HG03457 (cell line): ENCODE results near the gene RBCK1.

Source experiments
- ATAC-seq: cut with Tn5 transposase; IDR thresholded peaks from one replicate; pipeline ENCODE4 v1.9.1; 2021; ENCODE audit warnings: moderate number of reproducible peaks; ENCODE audit not compliant: unreplicated experiment

RBCK1 gene

DNA sequence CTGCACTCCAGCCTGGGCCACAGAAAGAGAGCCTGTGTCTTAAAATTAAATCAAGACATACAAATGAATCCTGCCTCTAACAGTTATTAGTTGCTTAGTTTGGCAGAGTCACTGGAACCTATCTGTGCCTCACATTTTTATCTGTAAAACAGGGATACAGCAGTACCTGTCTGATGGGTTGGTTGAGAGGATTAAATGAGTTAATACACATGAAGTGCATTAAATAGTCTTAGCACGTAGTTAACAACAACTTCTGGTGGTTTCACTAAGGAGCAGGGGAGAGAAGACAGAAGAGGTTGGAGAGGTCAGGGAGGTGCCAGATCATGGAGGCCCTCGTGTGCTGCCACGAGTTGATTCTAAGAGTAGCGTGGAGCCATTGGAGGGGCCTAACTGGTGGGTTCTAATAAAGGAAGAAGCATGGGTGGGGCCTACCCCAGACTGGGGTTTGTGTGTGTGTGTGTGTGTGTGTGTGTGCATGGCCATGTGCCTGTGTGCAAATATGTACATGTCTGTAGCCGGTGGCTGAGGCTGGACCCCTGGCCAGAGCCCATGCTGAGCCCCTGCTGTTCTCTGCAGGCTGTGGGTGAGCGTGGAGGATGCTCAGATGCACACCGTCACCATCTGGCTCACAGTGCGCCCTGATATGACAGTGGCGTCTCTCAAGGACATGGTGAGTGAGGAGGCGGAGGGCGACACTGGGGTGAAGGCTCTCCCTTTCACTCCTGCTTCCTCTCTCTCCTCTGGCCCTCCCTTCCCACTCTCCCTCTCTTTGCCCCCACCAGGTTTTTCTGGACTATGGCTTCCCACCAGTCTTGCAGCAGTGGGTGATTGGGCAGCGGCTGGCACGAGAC is 9.1 kb downstream of the RBCK1 start:
- ATAC-seq = no peak

DNA sequence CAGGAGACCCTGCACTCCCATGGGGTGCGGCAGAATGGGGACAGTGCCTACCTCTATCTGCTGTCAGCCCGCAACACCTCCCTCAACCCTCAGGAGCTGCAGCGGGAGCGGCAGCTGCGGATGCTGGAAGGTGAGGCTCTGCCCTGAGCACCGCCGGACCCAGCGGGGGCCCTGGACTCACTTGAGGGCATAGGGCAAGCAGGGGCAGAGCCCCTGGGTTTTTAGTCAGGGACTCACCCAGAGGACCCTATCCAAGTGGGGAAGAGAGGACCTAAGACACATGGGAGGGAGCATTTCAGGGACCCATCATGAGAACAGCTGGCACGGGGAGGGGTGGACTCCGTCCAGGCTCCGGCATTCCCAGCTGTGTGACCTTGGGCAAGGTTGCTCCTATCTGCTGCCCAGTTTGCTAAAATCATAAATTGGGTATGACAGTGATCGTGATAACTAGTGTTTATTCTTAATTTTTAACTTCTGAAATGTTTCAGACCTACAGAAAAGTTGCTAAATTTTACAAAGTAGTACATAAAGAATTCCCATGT is 9.8 kb downstream of the RBCK1 start:
- ATAC-seq = no peak

DNA sequence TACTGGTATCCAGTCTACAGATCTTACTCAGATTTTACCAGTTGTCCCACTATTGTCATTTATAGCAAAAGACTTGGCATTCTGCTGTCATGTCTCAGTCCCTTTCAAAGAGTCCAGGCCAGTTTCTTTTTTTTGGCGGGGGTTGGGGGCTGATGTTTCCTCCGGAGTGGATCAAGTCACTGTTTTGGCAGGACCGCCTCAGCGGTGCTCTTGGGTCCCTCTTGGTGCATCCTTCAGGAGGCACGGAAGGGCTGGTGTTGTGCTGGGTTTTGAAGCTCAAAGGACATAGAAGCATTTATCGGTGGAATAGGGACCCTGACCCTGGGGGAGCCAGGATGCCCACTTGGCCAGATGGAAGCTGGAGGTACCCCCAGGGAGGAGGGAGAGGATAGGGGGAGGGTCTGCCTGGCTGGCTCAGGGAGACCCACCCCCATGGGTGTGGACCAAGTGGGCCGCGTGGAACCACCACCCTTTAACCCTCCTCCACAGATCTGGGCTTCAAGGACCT is 10.8 kb downstream of the RBCK1 start:
- ATAC-seq = no peak

- ATAC-seq = no peak
These were observed 11.6 kb downstream of the RBCK1 start for GRCh38 chr20:419556-420165.

DNA sequence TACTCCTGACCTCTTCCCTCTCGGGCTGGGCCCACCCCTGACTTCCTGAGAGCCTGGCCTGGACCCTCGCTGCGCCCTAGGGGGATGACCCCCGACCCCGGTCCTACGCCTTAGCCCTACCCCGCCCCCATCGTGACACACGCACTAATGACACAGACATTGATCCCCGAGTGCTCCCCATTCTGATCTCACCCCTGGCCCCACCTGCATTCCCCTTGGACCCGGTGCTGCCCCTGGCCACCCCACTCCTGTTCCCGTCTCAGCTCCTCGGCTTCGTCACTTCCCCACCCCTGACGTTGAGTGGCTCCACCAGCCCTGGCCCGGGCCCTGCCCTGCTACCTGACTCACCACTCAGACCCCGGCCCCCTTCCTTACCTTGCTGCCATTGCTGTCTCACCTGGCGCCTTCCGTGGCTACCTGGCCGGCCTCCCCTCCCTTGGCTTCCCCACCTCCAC is 12.1 kb downstream of the RBCK1 start:
- ATAC-seq = no peak

DNA sequence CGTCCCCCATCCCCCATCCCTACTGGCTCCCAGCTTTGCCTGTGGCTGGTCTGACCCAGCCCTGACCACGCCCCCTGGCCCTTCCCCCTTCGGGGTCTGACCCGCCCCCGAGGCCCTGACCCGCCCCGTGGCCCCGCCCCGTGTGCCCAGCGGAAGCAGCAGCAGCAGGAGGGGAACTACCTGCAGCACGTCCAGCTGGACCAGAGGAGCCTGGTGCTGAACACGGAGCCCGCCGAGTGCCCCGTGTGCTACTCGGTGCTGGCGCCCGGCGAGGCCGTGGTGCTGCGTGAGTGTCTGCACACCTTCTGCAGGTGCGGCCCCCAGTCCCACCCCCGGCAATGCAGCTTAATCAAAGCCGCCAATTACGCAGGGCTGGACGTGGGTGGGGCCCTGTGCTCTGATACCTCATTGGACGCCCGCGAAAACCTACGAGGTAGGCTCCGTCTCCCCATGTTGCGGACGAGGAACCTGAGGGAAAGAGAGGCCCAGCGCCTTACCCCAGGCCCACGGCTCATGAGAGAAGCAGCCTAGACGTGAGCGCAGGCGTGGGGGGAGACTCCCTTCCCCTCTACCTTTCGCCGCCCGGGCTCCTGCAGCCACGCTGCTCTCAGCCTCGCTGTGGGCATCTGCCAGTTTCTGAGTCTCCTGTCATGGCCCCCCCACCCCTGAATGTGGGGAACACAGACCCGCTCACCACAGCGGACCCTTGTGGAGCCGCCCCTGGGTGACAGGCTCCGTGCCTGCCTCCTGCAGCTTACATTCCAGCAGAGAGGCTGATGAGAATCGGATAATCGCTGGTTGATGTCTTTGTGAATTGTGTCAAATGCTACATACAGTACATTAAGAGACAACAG is 12.8 kb downstream of the RBCK1 start:
- no peak for ATAC-seq

DNA sequence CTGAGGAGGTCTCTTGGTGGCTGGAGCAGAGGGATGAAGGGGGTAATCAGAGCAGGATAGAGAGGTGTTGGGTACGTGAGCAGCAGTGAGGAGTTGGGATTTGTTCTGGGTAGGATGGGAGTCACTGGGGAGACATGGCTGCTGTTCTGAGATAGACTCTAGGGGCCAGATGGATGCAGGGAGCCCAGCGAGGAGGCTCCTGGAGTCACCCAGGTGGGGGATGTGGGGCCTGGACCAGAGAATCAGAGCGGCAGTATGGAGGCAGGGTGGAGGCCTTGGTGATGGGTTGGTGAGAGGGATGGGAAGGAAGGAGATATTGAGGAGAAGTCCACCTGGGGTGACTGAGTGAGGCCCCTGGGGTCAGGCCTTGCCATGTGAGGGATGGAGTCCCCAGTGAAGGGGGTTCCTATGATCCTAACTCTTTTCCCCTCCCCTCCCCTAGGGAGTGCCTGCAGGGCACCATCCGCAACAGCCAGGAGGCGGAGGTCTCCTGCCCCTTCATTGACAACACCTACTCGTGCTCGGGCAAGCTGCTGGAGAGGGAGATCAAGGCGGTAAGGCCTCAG is 13.7 kb downstream of the RBCK1 start:
- no peak for ATAC-seq

DNA sequence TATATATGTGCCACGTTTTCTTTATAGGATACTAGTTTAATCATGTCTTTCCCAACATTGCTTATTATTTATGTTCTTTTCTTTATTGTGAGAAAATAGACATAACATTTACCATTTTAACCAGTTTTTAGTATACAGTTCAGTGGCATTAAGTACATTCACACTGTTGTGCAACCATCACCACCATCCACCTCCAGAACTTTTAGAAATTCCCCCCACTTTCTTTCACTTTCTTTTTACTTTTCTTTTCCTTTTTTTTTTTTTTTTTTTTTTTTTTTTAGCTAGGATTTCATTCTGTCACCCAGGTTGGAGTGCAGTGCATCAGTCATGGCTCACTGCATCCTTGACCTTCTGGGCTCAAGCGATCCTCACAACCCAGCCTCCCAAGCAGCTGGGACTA is 18.5 kb downstream of the RBCK1 start:
- no peak for ATAC-seq

DNA sequence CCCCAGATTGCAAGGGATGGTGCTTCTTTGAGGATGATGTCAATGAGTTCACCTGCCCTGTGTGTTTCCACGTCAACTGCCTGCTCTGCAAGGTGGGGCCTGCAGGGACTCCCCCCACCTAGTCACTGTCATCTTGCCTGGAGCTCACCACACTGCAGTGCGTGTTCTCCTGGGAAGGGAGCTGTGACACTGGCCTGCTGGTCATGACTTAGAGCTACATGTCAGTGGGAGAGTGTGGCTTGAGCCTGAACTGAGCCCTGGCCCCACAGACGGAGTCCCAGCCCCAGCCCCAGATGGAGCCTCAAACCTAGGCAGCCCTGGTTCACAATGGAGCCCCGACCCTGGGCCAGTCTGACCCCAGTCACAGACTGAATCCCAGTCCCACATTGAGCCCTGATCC is 19.3 kb downstream of the RBCK1 start:
- ATAC-seq = no peak

DNA sequence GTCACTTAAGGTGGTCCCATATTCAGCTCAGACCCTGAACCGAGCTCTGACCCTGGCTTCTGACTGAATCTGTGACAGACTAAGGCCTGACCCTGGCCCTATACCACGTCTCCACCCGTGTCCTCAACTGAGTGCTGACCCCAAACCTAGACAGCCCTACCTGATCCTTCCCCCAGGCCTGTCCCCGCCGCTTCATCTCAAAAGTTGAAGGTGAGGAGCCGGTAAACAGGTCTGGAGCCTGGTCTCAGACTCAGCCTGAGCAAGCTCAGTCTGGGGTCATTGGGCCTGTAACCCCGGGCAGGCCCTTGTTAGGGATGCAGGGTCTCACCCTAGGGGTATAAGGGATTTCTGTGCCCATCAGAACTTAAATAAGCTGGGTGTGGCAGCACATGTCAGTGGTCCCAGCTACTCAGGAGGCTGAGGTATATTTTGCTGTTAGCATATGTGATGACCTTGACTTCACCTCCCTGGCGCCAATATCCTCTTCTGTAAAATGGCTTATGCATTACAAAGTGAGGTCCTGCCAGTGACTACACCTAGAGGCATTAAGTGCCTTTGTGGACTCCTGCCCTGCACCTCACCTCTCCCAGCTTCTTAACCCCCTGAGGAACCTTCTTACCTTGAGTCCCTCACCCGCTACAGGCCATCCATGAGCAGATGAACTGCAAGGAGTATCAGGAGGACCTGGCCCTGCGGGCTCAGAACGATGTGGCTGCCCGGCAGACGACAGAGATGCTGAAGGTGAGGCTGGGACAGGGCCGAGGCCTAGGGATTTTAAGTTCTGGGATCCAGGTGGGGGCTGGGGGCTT is 20.0 kb downstream of the RBCK1 start:
- ATAC-seq = no peak

DNA sequence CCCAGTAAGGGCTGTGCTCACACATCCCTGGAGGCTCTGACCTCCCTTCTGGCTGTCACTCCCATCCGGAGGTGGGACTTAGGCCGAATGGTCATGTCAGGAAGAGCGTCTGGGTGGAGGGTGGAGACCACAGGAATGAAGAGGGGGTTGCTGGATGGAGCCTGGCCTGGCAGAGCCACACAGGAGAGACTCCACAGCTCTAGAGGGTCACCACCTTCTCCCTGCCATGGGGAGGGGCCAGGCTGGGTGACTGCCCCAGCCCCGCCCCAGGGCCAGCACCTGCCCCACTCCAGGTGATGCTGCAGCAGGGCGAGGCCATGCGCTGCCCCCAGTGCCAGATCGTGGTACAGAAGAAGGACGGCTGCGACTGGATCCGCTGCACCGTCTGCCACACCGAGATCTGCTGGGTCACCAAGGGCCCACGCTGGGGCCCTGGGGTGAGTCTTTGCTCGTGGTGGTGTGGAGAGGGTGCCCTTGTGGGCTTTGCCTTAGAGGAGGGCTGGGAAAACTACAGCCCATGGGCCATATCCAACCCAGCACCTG is 20.6 kb downstream of the RBCK1 start:
- ATAC-seq = no peak

GRCh38 chr20:430091-430999 is 22.2 kb downstream of the RBCK1 start:
- no peak for ATAC-seq

GRCh38 chr20:431012-431904 is 23.2 kb downstream of the RBCK1 start:
- no peak for ATAC-seq

- ATAC-seq = no peak
These were observed 24.1 kb downstream of the RBCK1 start for GRCh38 chr20:432208-432607.

DNA sequence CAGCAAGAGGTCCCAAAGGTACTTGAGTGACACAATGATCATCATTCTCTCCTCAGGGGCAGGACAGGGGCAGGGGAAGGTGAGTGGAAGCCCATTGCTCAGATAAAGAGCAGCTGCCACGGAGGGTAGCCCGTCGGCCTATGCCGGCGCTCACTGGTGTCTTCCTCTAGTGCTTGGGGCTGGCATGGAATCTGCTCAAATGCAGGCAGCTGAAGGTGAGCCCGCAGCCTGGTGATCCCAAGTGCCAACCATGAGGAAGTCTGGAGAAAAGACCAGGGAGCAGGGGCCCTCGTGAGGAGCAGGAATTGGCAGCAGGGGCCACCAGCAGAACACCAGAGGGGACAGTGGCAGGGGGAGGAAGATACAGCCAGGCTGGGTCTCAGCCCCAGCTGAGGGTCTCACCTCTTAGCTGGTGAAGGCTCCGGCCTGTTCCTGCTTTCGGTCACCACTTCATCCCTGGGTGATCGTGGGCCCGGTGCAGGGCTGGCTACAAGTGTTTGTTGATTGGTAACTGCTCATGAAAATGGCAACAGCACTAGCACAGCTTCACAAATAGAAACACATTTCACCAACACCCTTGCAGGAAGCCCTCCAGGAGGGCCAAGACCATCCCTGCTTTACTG is 24.7 kb downstream of the RBCK1 start:
- ATAC-seq = no peak

DNA sequence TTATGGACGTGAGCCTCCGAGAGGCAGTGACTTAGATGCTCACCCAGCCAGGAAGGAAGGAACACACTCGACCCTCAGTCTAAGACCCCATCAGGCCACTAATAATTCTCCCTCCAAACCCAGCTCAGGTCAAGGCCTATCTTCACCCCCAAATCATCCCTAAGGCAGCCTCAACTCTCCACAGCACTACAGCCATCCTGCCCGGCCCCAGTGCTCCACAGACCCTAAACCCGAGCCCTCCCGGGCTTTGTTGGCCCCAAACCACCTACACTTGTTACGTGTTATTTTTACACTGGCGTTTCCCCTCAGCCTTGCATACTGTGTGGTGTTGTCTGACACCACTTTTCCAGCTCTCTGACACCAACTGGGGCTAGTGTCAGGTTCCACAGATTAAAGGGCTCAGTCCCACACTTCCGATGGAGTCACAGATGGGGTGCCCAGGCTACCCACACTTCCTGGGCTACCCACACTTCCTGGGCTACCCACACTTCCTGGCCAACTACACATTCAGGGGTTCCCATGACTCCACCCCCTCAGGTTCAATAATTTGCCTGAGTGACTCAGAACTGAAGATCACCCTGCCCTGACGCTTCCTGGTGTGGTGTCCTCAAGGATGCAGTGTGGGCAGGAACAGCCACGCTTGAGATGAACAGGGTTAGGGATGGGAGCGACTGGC is 25.3 kb downstream of the RBCK1 start:
- ATAC-seq = peak; percentile 64

- no peak for ATAC-seq
These were observed 26.1 kb downstream of the RBCK1 start for GRCh38 chr20:434221-434620.
